Hematopoietic multipotent progenitor cell treated with erythropoietin and hydrocortisone succinate and interleukin-3 and kit ligand, for 6 days (in vitro differentiated cells): Measurements from ENCODE around the gene LRRC71.

ENCODE experiments used
- DNase-seq: peaks from one replicate; pipeline ENCODE4 v3.0.0-alpha.2; 2015

Gene LRRC71

GRCh38 chr1:156949127-156949526 lies 28.7 kb downstream of the LRRC71 start:
- no peak for DNase-seq

- no peak for DNase-seq
Observed at GRCh38 chr1:156951371-156951770, 30.9 kb downstream of the LRRC71 start.

GRCh38 chr1:156953571-156953970 lies 33.1 kb downstream of the LRRC71 start:
- DNase-seq: peak; percentile 31

- no peak for DNase-seq
Observed at GRCh38 chr1:156956333-156956732, 35.9 kb downstream of the LRRC71 start.

GRCh38 chr1:156957634-156958033 lies 37.2 kb downstream of the LRRC71 start:
- no peak for DNase-seq

GRCh38 chr1:156958247-156958714 lies 37.8 kb downstream of the LRRC71 start:
- peak; percentile 64 for DNase-seq

- DNase-seq: no peak
Observed at GRCh38 chr1:156959414-156959813, 39.0 kb downstream of the LRRC71 start.

- DNase-seq: peak; percentile 31
Observed at GRCh38 chr1:156959925-156960324, 39.5 kb downstream of the LRRC71 start.

- peak; percentile 78 for DNase-seq
Observed at GRCh38 chr1:156961709-156962108, 41.3 kb downstream of the LRRC71 start.

GRCh38 chr1:156963621-156964020 lies 43.2 kb downstream of the LRRC71 start:
- peak; percentile 53 for DNase-seq

- no peak for DNase-seq
Observed at GRCh38 chr1:156964441-156964840, 44.0 kb downstream of the LRRC71 start.

GRCh38 chr1:156969496-156969895 lies 49.1 kb downstream of the LRRC71 start:
- DNase-seq: no peak

GRCh38 chr1:156970017-156970416 lies 49.6 kb downstream of the LRRC71 start:
- peak; percentile 36 for DNase-seq

- DNase-seq: peak; percentile 50
Observed at GRCh38 chr1:156973417-156973816, 53.0 kb downstream of the LRRC71 start.

- DNase-seq: no peak
Observed at GRCh38 chr1:156975084-156975483, 54.7 kb downstream of the LRRC71 start.

- no peak for DNase-seq
Observed at GRCh38 chr1:156980551-156980950, 60.1 kb downstream of the LRRC71 start.
